ENCODE data around the gene SLC30A3.

Gene SLC30A3

GRCh38 chr2:27296481-27296880 is 33.6 kb upstream of the SLC30A3 start:
- H3K27ac ChIP-seq: no peak overlapping the region
- no peak for TF ChIP-seq CTCF (IDR thresholded peaks at IDR 0.05)
- no peak for TF ChIP-seq ZFX (IDR thresholded peaks at IDR 0.05; ENCODE audit: borderline replicate concordance)

- no peak for TF ChIP-seq ZFX (IDR thresholded peaks at IDR 0.05; ENCODE audit: borderline replicate concordance)
- TF ChIP-seq CTCF (IDR thresholded peaks at IDR 0.05): no peak
- H3K27ac ChIP-seq: no peak overlapping the region
Measured at GRCh38 chr2:27294928-27295327, 32.1 kb upstream of the SLC30A3 start.

- TF ChIP-seq CTCF (IDR thresholded peaks at IDR 0.05): peak; percentile 43
- TF ChIP-seq ZFX (IDR thresholded peaks at IDR 0.05; ENCODE audit: borderline replicate concordance): no peak
- H3K27ac ChIP-seq: no peak overlapping the region
Measured at GRCh38 chr2:27291865-27292264, 29.0 kb upstream of the SLC30A3 start.

- TF ChIP-seq ZFX (IDR thresholded peaks at IDR 0.05; ENCODE audit: borderline replicate concordance) (no peak), CTCF (IDR thresholded peaks at IDR 0.05) (no peak)
- H3K27ac ChIP-seq: no peak overlapping the region
Measured at GRCh38 chr2:27290549-27290948, 27.7 kb upstream of the SLC30A3 start.

GRCh38 chr2:27288610-27289009 is 25.8 kb upstream of the SLC30A3 start:
- H3K27ac ChIP-seq: no peak overlapping the region
- TF ChIP-seq ZFX (IDR thresholded peaks at IDR 0.05; ENCODE audit: borderline replicate concordance) (no peak), CTCF (IDR thresholded peaks at IDR 0.05) (no peak)

- no peak overlapping the region for H3K27ac ChIP-seq
- TF ChIP-seq ZFX (IDR thresholded peaks at IDR 0.05; ENCODE audit: borderline replicate concordance) (no peak), CTCF (IDR thresholded peaks at IDR 0.05) (no peak)
Measured at GRCh38 chr2:27285481-27285880, 22.6 kb upstream of the SLC30A3 start.

- TF ChIP-seq CTCF (IDR thresholded peaks at IDR 0.05) (no peak), ZFX (IDR thresholded peaks at IDR 0.05; ENCODE audit: borderline replicate concordance) (no peak)
Measured at GRCh38 chr2:27284996-27285395, 22.1 kb upstream of the SLC30A3 start.

More at GRCh38 chr2:27284996-27285395, 22.1 kb upstream of the SLC30A3 start:
- H3K27ac ChIP-seq: no peak overlapping the region
